ENCODE measurements around the gene PAQR6. TPM values are rescaled to one million over a fixed set of nuclear protein-coding genes. Genes with fewer than 3 reads are reported as not detected.

The PAQR6 gene
- polyA plus RNA-seq, 1 experiment = 0.06 TPM

GRCh38 chr1:156249593-156249992, 1.7 kb upstream of the PAQR6 start:
- TF ChIP-seq, protein P1, sequence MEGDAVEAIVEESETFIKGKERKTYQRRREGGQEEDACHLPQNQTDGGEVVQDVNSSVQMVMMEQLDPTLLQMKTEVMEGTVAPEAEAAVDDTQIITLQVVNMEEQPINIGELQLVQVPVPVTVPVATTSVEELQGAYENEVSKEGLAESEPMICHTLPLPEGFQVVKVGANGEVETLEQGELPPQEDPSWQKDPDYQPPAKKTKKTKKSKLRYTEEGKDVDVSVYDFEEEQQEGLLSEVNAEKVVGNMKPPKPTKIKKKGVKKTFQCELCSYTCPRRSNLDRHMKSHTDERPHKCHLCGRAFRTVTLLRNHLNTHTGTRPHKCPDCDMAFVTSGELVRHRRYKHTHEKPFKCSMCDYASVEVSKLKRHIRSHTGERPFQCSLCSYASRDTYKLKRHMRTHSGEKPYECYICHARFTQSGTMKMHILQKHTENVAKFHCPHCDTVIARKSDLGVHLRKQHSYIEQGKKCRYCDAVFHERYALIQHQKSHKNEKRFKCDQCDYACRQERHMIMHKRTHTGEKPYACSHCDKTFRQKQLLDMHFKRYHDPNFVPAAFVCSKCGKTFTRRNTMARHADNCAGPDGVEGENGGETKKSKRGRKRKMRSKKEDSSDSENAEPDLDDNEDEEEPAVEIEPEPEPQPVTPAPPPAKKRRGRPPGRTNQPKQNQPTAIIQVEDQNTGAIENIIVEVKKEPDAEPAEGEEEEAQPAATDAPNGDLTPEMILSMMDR (IDR thresholded peaks at IDR 0.05; ENCODE audit: insufficient read depth, low read depth, low read length) = no peak
- ChIA-PET CTCF (no interaction called here), POLR2A (interaction anchor here (0.6 kb wide), 1 partner anchor 17 kb away, joined by 15 read pairs; no protein-coding TSS in a partner anchor)
- Histone ChIP-seq H3K36me3 (ENCODE audit: control insufficient read depth, insufficient read depth, low read length) (peaks cover 48% of the 10 kb centered on the region), H3K4me3 (ENCODE audit: low read depth, low read length) (no peak overlapping the region), H3K27me3 (ENCODE audit: control insufficient read depth, insufficient read depth, low read length) (peaks cover 1% of the 10 kb centered on the region; the same call in 1 of the 2 replicates)
- DNase-seq (ENCODE audit: low read depth) = no peak

DNA sequence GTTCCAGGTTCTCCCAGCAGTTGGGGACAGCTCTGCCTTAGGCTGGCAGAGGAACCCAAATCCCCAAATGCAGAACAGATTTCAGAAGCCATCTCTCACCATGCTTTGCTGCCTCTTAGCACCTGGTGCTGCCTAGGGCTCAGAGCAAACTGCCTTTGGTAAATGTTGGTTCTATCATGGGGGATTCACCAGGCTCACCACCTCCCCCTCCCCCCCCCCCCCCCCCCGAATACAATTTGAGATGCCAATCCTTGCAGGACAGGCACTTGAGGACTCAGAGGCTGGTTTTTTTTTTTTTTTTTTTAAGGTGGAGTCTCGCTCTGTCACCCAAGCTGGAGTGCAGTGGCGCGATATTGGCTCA, 447 bp upstream of the PAQR6 start:
- ChIA-PET POLR2A (no interaction called here), CTCF (interaction anchor here (1.0 to 3.0 kb wide), 4 partner anchors 24 to 152 kb away, joined by 3 to 12 read pairs (median 4); no protein-coding TSS in a partner anchor)
- Histone ChIP-seq H3K27me3 (ENCODE audit: control insufficient read depth, insufficient read depth, low read length) (peaks cover 1% of the 10 kb centered on the region; the same call in 1 of the 2 replicates), H3K36me3 (ENCODE audit: control insufficient read depth, insufficient read depth, low read length) (peaks cover 38% of the 10 kb centered on the region), H3K4me3 (ENCODE audit: low read depth, low read length) (no peak overlapping the region)
- DNase-seq (ENCODE audit: low read depth) = no peak
- TF ChIP-seq, protein P1 (IDR thresholded peaks at IDR 0.05; ENCODE audit: insufficient read depth, low read depth, low read length) = no peak

GRCh38 chr1:156246781-156247459, 936 bp downstream of the PAQR6 start:
- no peak for DNase-seq (ENCODE audit: low read depth)
- peaks cover 1% of the 10 kb centered on the region; the same call in 1 of the 2 replicates for H3K27me3 ChIP-seq (ENCODE audit: control insufficient read depth, insufficient read depth, low read length)
- TF ChIP-seq, protein P1 (IDR thresholded peaks at IDR 0.05; ENCODE audit: insufficient read depth, low read depth, low read length) = no peak
- ChIA-PET CTCF (interaction anchor here (1.1 to 3.0 kb wide), 6 partner anchors 13 to 151 kb away, joined by 3 to 12 read pairs (median 4); no protein-coding TSS in a partner anchor), POLR2A (no interaction called here)
- H3K36me3 ChIP-seq (ENCODE audit: control insufficient read depth, insufficient read depth, low read length) = peaks cover 27% of the 10 kb centered on the region
- H3K4me3 ChIP-seq (ENCODE audit: low read depth, low read length) = no peak overlapping the region

- no peak for DNase-seq (ENCODE audit: low read depth)
- CTCF ChIA-PET = interaction anchor here (1.2 to 3.0 kb wide), 5 partner anchors 13 to 150 kb away, joined by 3 to 12 read pairs (median 4); no protein-coding TSS in a partner anchor
- Histone ChIP-seq H3K27me3 (ENCODE audit: control insufficient read depth, insufficient read depth, low read length) (peaks cover 1% of the 10 kb centered on the region; the same call in 1 of the 2 replicates), H3K36me3 (ENCODE audit: control insufficient read depth, insufficient read depth, low read length) (peaks cover 21% of the 10 kb centered on the region), H3K4me3 (ENCODE audit: low read depth, low read length) (no peak overlapping the region)
- POLR2A ChIA-PET = no interaction called here
- TF ChIP-seq, protein P1 (IDR thresholded peaks at IDR 0.05; ENCODE audit: insufficient read depth, low read depth, low read length) = no peak
These were observed 1.5 kb downstream of the PAQR6 start for GRCh38 chr1:156246241-156246780.

DNA sequence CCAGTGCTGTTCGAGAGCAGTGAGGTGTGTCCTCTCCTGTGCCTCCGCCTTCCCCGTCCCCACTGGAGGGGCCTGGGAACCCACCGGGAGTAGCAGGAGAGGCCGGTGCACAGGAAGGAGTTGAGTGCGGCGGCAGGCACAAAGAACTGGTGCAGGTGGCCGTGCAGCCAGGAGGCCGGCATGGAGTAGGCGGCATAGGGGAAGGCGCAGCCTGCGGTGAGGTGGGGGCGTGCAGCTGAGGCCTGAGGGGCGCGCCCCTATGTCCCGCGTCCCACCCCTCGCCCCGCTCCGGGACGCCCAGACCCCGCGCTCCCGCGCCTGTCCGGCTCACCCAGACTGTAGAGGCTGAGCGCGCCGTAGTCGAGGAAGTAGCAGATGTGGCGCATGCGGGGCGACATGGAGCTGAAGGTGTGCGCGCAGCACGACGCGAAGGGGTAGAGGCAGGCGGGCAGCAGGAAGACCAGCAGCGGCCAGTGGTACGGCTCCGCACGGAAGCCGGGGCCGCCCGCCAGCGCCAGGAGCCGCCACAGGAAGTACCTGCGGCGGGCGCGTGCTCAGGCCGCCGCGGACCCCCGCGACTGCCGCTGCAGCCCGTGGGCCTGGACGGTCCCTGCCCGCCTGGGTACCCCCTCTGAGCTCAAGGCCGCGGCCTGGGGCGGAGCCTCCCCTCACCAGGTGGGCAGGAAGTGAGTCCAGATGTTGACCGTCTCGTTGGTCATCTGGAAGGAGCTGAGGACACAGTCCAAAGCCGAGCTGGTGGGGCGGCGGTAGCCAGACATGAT, 2.2 kb downstream of the PAQR6 start:
- Histone ChIP-seq H3K4me3 (ENCODE audit: low read depth, low read length) (peak overlapping the region; percentile 26), H3K27me3 (ENCODE audit: control insufficient read depth, insufficient read depth, low read length) (peaks cover 1% of the 10 kb centered on the region; the same call in 1 of the 2 replicates), H3K36me3 (ENCODE audit: control insufficient read depth, insufficient read depth, low read length) (peaks cover 15% of the 10 kb centered on the region)
- CTCF ChIA-PET = interaction anchor here (1.2 to 3.0 kb wide), 4 partner anchors 12 to 149 kb away, joined by 3 to 12 read pairs (median 4); no protein-coding TSS in a partner anchor
- DNase-seq (ENCODE audit: low read depth) = no peak
- POLR2A ChIA-PET = no interaction called here
- TF ChIP-seq, protein P1 (IDR thresholded peaks at IDR 0.05; ENCODE audit: insufficient read depth, low read depth, low read length) = no peak
